H1 (cell line): ENCODE data around the gene NALF2. TPM values are rescaled to one million over a fixed set of nuclear protein-coding genes. Genes with fewer than 3 reads are reported as not detected.

Experiments used
- PHF8 ChIP-seq: fragments of 200-600 bp; sonication (generic); conservative IDR thresholded peaks from 2 replicates; pipeline ENCODE4 v1.7.1; 2012; ENCODE audit warnings: low read depth, mild to moderate bottlenecking, inconsistent platforms, low read length, moderate library complexity
- SAP30 ChIP-seq: fragments of 300-600 bp; sonication (generic); IDR thresholded peaks from 2 replicates; pipeline ENCODE4 v1.7.1; 2012; ENCODE audit warnings: low read length, moderate library complexity, mild to moderate bottlenecking, inconsistent platforms; ENCODE audit not compliant: insufficient read depth, insufficient replicate concordance
- polyA plus RNA-seq, 7 experiments: library from polyadenylated mRNA; depleted of rRNA in 3 of 7; stranded (reverse) in 5 of 7; unstranded in 2 of 7; fragments of >200 nt in 5 of 7; fragments of 200-250 nt in 2 of 7; gene quantifications; 1 replicate in 5 of 7; 2 replicates in 1 of 7; 4 replicates in 1 of 7; pipeline versions ENCODE4 v1.2.1 to v1.2.3, GENCODE V29; 2011 to 2013; ENCODE audit warnings: missing spikeins in 2 of 7, mixed read lengths in 2 of 7
- total RNA-seq: library from RNA; stranded (reverse); fragmentation: NEBNext Ultra II Directional; extraction: Animal tissue kit (Norgen Biotek cat#: 25700); gene quantifications from 2 replicates; pipeline ENCODE4 v1.2.1, GENCODE V29; 2021

Gene NALF2
- total and polyA plus RNA-seq, 2 of the 8 experiments (the other 6 are each of a cell fraction or from before 2014, with no cell fraction given), result 7.5 to 15.6 TPM

DNA sequence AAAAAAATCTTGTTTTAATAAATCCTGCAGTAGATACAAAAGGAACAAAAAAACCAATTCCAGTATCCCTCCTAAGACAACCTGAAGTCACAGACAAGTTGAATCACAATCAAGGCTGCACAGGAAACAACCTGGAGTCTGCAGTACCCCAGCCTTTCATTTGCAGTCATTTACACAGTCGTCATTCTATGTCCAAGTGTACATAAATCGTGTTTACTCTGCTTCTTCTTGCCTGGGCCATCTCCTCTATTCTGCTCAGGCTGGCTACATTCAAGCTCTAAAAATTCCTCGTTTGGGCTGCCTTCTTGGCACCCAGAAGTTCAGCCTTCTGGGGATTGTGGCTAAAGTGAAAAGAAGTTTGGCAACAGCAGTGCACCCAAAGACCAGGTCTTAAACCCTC lies 37.8 kb downstream of the NALF2 start (continued):
- TF ChIP-seq SAP30 (no peak), PHF8 (no peak)
